Umbilical cord (tissue), 2 donors: ENCODE results near the gene CREB3L2. TPM values are rescaled to one million over a fixed set of nuclear protein-coding genes. Genes with fewer than 3 reads are reported as not detected.
"Not testable (repeated sequence)": the region's sequence is repeated elsewhere in the genome, so short reads cannot be mapped to it uniquely, and the experiment has no call there.

Source experiments
- DNase-seq: peaks from one replicate; pipeline ENCODE4 v3.0.0-alpha.2; 2015; ENCODE audit warnings: low spot score
- total RNA-seq: library from RNA; depleted of rRNA; stranded (reverse); fragments of >200 nt; gene quantifications from one replicate; pipeline ENCODE4 v1.2.3, GENCODE V29; 2014; ENCODE audit warnings: low replicate concordance; ENCODE audit not compliant: insufficient read depth

Gene CREB3L2
- total RNA-seq, 1 donor from 2014 or later = 26.5 TPM

DNA sequence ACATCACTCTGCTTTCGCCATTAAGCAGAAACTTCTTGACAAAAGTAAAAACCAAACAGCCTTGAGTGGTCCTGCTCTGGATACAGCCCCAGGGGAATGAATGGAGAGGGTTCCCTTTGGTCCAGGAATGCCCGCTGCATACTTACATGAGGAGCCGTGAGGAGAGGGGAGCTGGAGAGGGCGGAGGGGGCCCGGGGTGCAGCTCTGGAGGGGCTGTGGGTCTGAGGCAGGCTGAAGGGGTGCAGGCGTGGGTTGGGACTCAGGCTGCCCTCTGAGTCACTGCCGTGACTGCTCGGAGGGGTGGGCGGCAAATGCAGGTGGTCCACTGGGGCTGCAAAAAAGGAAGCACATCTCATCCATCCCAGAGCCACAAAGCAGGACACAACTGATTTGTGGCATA lies 93.8 kb downstream of the CREB3L2 start:
- DNase-seq = no peak

DNA sequence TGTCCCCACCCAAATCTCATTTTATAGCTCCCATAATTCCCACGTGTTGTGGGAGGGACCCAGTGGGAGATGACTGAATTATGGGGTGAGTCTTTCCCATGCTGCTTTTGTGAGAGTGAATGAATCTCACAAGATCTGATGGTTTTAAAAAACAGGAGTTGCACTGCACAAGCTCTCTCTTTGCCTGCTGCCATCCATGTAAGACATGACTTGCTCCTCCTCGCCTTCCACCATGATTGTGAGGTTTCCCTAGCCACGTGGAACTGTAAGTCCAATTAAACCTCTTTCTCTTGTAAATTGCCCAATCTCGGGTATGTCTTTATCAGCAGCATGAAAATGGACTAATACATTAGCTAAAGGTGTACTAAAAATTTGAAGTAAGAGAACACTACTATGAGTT lies 95.2 kb downstream of the CREB3L2 start:
- not testable (repeated sequence) for DNase-seq

DNA sequence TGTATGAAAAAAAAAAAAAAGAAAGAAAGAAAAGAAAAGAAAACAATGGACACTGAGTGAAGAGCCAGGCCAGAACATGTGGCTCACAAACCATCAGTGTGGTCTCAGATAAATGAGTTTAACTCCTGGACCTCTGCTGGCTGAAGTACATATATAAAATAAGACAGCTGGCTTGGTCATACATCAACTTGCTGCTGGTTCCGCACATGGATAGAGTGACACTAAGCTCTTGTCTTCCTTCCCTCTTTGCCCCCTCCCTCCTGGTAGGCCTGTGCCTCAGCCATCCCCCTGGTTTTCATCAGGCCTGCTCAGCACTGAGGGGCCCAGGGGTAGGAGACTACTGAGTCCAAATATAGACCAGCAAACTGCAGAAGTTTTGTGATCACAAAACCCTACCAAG lies 97.1 kb downstream of the CREB3L2 start:
- DNase-seq = peak; percentile 61

DNA sequence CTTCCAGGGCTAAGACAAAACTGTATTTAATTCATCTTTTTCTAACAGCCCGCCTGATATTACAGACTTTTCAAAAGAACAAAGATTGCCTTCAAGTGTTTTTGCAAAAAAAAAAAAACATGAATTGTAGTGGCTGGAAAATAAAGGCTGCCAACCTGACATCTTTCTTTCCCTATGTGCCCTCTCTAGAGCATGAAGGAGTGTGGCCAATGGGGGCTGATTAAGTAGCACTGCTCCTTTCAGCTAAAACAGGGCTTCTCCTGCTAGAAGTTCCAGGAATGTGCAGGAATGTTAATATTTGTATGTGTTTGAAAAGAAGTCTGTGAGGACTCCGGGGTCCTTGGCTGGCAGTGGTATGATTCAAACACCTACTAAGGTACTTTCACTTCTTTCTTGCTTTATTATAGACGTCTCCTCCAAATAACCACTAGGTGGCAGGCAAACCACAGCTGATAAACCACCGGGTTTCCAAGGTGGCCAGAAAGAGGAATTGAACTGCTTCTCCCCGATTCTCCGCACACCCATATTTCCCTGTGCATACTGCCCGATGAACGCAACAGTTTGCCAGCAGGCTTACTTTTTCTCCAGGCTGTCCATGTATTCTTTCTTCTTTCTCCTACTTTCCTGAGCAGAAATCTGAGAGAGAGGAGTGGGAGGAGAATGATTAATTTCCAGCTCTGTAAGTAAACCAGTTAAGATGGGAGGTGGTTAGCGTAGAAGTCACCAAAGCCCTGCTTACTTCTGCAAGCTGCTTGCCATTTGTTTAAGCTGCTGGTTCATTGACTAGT lies 98.3 kb downstream of the CREB3L2 start:
- DNase-seq = peak; percentile 79

DNA sequence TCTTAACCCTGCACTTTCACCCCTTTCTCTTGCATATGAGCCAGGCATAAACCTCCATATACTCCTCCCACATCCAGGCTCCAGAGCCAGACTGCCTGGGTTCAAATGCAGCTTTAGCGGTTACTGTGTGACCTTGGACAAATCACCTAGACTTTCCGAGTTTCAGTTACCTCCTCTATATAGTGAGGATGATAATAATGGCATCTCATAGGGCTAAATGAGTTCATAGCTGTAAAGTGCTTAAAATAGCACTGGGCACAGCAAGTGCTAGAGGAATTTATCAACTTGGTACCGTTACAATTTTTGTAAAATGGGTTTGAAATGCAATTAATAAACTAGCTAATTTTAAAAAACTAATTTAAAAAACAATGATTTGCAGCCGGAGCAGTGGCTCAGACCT lies 101.7 kb downstream of the CREB3L2 start:
- no peak for DNase-seq

DNA sequence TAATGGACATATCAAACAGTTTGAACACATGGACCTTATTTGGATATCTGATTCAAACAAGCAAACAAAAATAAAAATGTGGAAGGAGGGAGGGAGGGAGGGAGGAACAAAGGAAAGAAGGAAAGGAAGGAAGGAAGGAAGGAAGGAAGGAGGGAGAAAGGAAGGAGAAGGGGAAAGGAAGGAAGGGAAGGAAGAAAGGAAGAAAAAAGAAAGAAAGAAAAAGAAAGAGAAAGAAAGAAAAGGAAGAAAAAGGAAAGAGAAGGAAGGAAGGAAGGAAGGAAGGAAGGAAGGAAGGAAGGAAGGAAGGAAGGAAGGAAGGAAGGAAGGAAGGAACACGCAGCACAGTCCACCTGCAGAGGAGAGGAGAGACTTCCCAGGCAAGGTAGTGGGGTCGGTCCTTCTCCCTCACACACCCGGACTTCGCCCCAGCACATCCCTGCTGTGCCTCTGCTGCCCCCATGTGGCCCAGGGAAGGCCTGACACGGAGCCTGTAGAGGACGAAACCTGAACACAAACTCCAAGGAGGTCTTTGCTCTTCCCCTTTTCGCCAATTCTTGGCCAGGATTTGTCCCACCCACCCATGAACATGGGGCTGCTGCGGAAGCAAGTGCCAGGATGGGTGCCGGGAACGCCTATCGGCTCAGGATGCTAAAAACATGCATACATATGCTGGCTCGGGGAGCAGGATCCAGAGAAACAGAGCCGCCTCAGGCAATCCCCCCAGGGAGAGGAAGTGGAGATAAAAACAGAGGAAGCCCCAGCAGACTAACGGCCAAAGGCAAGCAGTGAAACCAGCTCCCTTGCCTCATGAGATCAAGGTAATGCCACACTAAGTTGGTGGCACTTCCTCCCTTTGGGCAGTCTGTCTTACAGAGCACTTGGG lies 102.8 kb downstream of the CREB3L2 start:
- peak; percentile 77 for DNase-seq

DNA sequence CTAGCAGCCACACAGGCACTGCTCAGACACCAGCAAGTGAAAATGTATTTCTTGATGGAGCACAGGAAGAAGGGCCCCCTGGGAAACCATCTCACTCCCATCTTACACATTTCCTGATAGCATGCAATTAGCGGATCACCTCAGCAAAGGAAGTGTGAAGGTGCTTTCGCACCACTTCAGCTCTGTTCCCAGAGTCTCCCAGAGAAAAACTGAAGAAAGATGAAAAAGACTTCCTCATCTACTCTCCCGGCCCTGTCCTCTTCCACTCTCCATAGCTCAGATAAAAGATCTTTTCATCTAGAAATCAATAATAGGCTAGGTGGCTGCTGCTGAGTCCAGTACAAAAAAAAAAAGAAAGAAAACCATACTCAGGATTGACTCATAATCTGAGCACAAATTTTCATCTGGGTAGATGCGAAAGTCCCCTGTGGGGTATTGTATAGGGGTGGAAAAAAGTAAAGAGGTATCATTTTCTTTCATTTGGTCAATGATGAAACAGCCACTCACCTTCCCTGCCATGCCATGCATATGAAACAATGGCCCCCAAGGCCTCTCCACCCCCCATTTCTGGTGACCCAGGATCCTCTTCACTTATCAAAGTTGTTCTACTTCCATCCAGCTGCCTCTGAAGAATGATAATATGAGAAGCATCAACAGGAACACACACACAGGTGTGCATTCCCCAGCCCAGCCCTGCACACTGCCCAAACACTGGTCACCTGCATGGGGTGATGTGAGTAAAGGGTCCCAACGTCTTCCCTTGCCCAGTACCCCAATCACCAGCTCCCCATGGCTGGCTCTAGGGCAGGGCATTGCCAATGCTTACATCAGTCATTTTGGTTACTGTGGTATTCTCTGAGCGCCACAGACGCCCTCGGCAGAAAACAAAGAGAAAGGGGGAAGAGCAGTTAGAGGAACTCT lies 106.3 kb downstream of the CREB3L2 start:
- DNase-seq = no peak

DNA sequence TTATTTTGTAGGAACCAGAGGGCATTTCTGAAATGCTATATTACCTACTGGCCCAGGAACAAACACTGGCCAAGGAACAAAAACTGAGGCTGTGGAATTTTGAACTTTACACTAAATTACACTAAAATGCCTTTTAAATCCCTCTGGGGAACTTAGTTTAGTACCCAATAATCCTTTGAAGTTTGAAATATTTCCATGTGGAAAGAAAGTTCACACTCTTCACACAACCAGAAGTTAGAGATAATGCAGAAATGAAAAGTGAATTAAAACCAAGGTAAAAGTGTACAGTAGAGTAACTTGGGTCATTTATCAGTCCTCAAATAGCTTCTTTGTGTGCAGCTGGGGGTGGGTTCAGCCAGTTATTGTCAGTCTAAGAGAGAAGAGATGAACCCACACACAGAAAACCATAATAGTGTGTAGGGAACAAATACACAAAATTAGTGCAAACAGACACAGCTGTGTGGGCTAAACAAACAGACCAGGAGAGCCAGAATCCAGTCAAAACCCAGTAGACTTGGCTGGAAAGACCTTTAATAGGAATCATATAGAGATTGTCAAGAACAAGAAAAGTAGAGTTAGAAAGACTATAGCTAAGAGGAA lies 108.6 kb downstream of the CREB3L2 start:
- DNase-seq = no peak

DNA sequence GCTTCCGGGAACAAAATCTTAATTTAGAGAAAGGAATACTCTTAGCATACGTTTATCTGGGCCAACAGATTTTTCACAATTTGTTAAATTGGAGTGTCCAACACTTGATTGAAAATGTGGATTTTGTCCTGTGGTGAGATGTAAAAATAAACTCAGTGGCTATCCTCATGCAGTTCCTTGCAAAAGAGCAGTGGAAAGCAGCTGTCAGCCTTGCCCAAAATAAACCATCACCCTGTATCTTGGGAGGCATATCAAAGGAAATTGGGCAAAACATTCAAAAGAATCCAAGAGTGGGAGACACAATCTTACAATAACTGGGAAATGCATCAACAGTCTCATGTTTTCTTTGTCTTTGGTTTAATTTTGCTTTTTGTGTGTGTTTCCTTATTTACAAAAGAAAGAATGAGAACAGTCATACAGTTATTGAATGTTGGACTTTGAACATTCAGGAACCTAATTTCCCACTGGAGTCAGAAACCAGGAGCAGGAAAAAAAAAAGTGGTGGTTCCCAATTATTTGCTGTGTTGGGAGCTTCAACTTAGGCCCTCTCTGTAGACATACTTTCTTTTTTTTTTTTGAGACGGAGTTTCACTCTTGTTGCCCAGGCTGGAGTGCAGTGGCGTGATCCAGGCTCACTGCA lies 110.8 kb downstream of the CREB3L2 start:
- DNase-seq = no peak

DNA sequence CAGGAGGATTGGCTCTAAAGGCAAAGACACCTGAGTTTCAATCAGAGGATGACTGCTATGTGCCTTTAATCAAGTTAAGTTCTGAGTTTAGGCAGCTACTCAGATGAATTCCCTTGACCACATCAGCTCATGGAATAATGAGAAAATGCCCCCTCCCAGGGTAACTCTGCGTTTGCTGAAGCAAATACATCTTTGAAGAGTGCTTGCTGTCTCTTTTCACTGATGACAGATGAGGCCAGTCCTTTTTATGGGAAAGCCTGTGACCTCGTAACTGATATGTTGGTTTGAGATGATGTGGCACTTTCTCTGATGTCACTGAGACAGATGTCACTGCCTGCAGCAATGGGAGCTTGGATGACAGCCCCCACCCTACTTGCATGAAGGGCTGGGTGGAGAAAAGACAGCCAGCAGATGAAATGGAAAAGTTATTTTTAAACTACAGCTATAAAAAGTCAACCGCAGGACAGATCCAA lies 111.4 kb downstream of the CREB3L2 start:
- no peak for DNase-seq

DNA sequence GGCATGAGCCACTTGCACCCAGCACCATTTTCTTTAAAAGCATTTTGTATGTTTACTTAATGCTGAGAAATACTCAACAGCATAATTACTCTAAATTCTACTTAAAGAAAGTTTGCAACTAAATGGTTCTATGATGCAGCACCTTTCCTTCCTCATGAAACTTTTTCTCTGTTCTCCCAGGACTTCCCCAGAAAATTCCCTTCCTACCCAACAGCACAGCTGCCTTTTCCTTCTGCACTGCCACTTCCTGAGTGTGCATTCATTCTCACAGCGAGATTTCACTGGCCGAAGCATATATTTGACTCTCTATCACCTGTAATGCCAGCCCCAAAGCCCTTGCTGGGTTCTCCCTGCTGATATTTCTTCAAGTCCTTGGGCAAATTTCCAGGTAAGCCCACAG lies 113.6 kb downstream of the CREB3L2 start:
- DNase-seq = no peak

DNA sequence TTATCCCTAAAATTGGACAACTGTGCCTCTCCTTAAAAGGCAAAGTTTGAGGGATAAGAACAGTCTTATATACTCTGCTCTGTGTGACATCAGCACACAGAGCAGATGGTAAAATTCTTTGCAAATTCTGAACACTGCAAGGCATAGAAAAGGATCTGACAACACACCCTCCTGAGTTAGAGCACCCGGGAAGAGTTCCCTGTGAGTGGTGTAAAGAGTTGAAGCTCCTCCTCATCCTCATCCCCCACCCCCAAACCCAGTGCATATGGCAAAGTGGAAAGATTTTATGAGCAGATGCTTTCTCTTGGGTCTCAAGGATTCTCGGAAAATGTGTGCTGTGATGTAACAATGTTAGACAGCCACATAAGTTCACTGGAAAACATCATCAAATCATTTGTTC lies 115.1 kb downstream of the CREB3L2 start:
- peak; percentile 92 for DNase-seq

DNA sequence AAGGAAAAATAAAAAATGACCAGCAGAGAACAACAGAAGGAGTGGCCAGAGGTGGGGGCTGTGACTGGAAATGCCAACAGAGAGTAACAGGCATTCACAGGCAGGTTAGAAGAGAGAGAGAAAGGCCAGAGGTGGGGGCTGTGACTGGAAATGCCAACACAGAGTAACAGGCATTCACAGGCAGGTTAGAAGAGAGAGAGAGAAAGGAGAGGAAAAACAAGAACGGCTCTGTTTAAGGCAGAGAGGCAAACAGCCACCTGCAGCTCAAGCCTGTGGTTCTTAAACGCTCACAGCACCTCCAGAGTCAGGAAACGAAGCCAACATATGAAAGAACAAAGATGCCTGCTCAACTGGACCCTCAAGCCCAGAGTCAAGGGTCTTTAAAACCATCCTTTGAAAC lies 115.6 kb downstream of the CREB3L2 start:
- DNase-seq = no peak

DNA sequence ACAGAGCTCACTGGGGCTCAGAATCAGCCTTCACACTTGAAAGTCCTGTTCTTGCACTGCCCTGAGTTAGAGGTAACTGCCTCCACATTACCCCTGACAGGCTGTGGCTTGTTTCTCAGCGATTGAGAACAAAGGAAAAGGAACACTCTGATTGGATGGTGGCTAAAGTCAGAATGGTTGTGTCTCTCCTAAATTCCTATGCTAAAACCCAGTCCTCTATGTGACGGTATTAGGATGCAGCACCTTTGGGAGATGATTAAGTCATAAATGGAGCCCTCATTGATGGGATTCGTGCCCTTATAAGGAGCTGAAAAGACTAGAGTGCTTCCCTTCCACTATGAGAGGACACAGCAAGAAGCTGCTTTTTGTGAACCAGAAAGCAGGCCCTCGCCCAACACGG lies 116.2 kb downstream of the CREB3L2 start:
- no peak for DNase-seq

DNA sequence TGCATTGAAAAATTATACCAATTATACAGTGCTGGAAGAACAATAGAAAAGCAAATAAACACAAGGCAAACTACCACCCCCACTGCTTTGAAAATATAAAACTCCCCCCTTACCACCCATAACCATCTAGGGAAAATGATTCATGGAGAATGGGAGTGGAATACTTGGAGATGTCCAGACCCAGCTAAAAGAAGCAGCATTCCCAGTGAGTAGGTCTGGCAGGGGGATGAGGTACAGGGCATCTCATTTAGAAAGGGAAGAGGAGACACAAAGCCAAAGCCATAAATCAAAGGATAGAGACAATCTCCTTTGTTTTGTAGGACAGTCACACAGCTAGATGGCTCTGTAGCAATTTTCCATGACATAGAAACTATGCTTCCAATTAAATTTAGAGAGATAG lies 119.1 kb downstream of the CREB3L2 start:
- DNase-seq = no peak

DNA sequence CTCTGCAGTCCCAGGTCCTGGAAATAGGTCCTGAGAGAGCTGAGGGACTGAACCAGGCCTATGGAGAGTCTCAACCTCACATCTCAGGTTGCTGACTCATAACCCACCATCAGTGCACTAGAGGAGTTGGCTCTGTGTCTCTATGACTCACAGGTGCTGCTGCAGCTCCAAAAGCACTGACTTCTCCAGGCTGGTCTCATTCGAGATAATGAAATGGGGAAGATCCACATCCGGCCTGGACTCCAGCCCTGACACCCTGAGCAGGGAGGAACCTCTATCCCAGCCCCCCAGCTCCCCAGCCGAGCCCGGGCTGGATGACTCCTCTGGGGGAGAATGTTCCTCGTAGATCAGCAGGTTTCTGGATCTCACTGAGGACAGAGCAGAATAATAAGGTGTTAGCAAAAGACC lies 119.6 kb downstream of the CREB3L2 start:
- no peak for DNase-seq

DNA sequence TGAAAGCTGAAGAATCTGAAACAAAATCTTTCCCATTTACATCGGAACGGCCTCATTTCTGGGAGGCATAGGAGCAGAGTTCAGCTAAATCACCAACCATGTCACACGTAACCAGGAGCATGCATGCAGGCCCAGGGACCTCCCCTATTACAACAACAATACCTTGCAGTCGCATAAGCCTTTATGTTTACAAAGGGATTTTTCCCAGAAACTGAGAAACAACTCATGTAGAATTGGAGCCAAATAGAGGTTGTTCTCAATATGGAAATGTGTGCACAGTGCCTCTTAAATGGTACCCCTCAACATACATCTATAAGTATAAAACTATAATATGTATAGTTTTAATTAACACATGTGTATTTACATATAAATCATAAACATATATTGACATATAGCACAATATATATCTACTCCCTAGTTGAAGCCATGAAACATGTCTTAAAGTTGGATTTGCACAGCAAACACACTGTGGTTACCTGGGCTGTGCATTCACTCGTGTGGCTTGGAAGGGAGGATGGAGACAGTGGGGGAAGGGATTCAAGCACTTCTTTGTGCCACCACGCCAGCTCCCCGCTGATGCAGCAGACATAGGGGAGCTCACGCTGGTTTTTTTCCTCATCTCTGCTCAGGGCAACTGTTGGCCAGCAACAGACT lies 120.2 kb downstream of the CREB3L2 start:
- DNase-seq = no peak

DNA sequence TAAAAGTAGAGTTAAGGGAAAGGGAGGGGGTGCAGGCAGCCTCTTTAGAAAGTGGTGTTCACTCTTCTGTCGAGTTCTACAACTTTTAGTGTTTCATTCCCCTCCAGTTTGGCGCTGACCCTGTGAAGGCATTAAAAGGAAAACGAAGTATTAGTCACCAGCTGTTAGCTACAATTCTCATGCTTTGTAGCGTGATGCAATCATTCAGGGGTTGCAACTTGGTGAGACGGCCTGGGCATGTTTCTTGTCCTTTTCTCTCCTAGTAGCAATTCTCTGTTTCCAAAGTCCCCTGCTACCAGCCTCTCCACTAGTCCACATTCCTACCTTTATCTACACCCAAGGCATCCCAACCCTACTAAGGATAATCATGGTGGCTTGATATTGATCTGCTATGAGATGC lies 121.5 kb downstream of the CREB3L2 start:
- DNase-seq = no peak

DNA sequence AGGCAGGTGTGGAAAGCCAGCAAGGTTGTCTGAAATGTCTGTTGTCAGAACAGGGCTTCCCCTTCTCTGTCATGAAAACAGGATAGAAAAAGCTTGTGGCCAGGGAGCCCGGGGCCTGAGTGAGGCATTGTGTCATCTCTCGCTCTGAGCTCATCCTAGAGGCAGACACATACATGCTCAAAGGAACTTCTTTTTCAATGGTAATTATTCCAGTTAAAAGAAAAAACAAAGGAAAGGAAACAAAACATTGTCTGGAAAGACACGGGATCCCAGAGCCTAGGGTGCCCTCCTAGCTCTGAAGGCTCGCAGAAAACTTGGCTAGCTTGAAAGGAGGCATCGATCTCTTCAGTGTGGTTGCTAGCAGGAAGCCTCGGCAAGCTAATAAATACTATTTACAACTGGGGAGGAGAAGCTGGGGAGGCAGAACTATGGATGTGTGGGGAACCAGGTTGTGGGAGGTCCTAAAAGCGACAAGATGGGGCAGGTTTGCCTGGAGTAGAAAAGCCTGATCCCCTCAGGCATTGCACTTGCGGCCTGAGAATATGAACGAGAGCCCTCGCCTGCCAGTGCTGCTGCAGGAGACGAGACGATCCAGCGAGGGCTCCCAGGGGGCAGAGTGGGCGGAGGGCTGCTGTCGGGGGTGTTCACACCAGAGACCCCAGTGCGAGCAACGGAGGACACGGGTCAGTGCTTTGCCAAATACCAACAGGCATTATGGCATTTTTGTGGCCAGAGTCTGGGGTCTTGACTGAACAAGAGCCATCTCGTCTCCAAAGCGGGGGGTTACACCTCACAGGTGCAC lies 122.3 kb downstream of the CREB3L2 start:
- no peak for DNase-seq
